ENCODE results near the gene ATP9A. TPM values are rescaled to one million over a fixed set of nuclear protein-coding genes. Genes with fewer than 3 reads are reported as not detected.

The ATP9A gene
- total and polyA plus RNA-seq, 2 donors (not counting 3 experiments of a cell fraction or from before 2014, with no cell fraction given): 20.9 to 41.5 TPM

DNA sequence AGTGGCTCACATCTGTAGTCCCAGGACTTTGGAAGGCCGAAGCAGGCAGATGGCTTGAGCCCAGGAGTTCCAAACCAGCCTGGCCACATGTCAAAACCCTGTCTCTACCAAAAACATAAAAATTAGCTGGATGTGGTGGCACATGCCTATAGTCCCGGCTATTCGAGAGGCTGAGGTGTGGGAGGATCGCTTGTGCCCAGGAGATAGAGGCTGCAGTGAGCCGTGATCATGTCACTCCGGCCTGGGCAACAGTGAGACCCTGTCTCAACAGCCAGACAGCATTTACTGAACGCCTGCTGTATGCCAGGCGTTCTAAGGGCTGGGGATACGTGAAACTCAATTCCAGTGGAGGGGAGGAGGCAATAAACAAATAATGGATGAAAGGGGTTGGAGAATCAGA, 69.9 kb downstream of the ATP9A start:
- H3K9me1 ChIP-seq (replicated peaks; ENCODE audit: control insufficient read depth, extremely low read depth, insufficient read depth, low read length): no peaks in the 10 kb centered on the region
- H3K4me3 ChIP-seq (replicated peaks in 1 of 3; ENCODE audit: insufficient read depth in 1 of 3, low read depth in 1 of 3, low read length in 3 of 3): no peak overlapping the region
- H4K20me1 ChIP-seq (replicated peaks; ENCODE audit: control insufficient read depth, extremely low read depth, insufficient read depth, low read length): no peaks in the 10 kb centered on the region
- BruUV-seq (replicated peaks): no TSS peak
- ChIA-PET CTCF (interaction anchor here (3.1 kb wide), 1 partner anchor 58 kb away, joined by 15 read pairs; no protein-coding TSS in a partner anchor), POLR2A (no interaction called here)
- FAIRE-seq: no peak
- no peak for TF ChIP-seq GATA2 (IDR thresholded peaks at IDR 0.05; ENCODE audit: insufficient read depth, insufficient read length, low read depth, low read length)
- TF ChIP-seq FOS (IDR thresholded peaks at IDR 0.05; ENCODE audit: borderline replicate concordance, insufficient read depth, low read length): no peak
- TF ChIP-seq, protein P1, sequence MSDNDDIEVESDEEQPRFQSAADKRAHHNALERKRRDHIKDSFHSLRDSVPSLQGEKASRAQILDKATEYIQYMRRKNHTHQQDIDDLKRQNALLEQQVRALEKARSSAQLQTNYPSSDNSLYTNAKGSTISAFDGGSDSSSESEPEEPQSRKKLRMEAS (IDR thresholded peaks at IDR 0.05; ENCODE audit: insufficient read depth, insufficient read length): no peak
- TF ChIP-seq EZH2 (IDR thresholded peaks at IDR 0.05; ENCODE audit: borderline replicate concordance, low read depth, low read length, severe bottlenecking): no peak
- no peak for TF ChIP-seq POLR2A (IDR thresholded peaks at IDR 0.05; ENCODE audit: low read depth, low read length)
- no peak for TF ChIP-seq JUN (IDR thresholded peaks at IDR 0.05; ENCODE audit: borderline replicate concordance, insufficient read depth, insufficient read length, low read depth)
- no peaks in the 10 kb centered on the region for H3K79me2 ChIP-seq (ENCODE audit: control insufficient read depth, insufficient read depth, low read length)
- no peaks in the 10 kb centered on the region for H3K27me3 ChIP-seq (ENCODE audit: control insufficient read depth in 2 of 2, insufficient read depth in 2 of 2, low read length in 2 of 2)
- H3K4me1 ChIP-seq (ENCODE audit: control insufficient read depth, extremely low read depth, insufficient read depth, low read length): peaks cover 31% of the 10 kb centered on the region
- intact Hi-C loops (cut with micrococcal nuclease): loop anchor here (5.0 kb wide), 2 partner anchors 69 to 104 kb away; partner anchors contain the start of genes ATP9A and SALL4
- DNase-seq (ENCODE audit: low read depth, low spot score): no peak
- no peaks in the 10 kb centered on the region for H3K9me3 ChIP-seq (replicated peaks; ENCODE audit: control insufficient read depth, insufficient read depth, low read length)
- no peak overlapping the region for H3K27ac ChIP-seq (ENCODE audit: insufficient read depth, low read depth, low read length)
- H3K4me2 ChIP-seq (ENCODE audit: insufficient read depth, low read length): no peak overlapping the region
- H2AFZ ChIP-seq (ENCODE audit: low read depth, low read length): no peak overlapping the region
- dilution Hi-C loops (cut with MboI; ENCODE audit: extremely low pct_ligation_motif_present, low sequenced_read_pairs): no loop called here
- no peak overlapping the region for H3K9ac ChIP-seq (replicated peaks; ENCODE audit: extremely low read depth, insufficient read depth, low read length)
- peaks cover 0 to 6% of the 10 kb centered on the region in 2 experiments for H3K36me3 ChIP-seq (ENCODE audit: control insufficient read depth in 2 of 2, extremely low read depth in 1 of 2, insufficient read depth in 2 of 2, low read length in 2 of 2)
